Gastroesophageal sphincter (tissue), 4 donors: ENCODE data around the gene GPX2. TPM values are rescaled to one million over a fixed set of nuclear protein-coding genes. Genes with fewer than 3 reads are reported as not detected.

ENCODE experiments used
- ATAC-seq: fragments of 150-250 bp; one replicate; pipeline ENCODE4 v1.9.1; 2016; ENCODE audit warnings: mild to moderate bottlenecking, moderate library complexity
- H3K27ac ChIP-seq, 4 donors: fragments of 200-600 bp; sonication (generic) in 3 of 4; 1 replicate in 3 of 4; 2 replicates in 1 of 4; pipeline ENCODE4 v1.5.1; 2016 to 2019
- H3K27me3 ChIP-seq: fragments of 200-600 bp; sonication (generic); one replicate; pipeline ENCODE4 v1.5.1; 2019
- H3K36me3 ChIP-seq, 2 donors: fragments of 200-600 bp; sonication (generic); one replicate each; pipeline ENCODE4 v1.5.1; 2019; ENCODE audit warnings: control low read depth in 1 of 2
- H3K4me1 ChIP-seq, 3 donors: fragments of 200-600 bp; sonication (generic); 1 replicate in 2 of 3; 2 replicates in 1 of 3; pipeline ENCODE4 v1.5.1; 2016 to 2019; ENCODE audit warnings: control low read depth in 2 of 3
- H3K4me3 ChIP-seq, 2 donors: fragments of 200-600 bp; sonication (generic); one replicate each; pipeline ENCODE4 v1.5.1; 2019; ENCODE audit warnings: mild to moderate bottlenecking in 1 of 2, moderate library complexity in 1 of 2
- H3K9me3 ChIP-seq, 3 donors: fragments of 200-600 bp; sonication (generic); one replicate each; pipeline ENCODE4 v1.5.1; 2017 to 2019; ENCODE audit warnings: control low read depth in 2 of 3
- EP300 ChIP-seq: sonication (generic); formaldehyde crosslinking; IDR thresholded peaks from one replicate; pipeline ENCODE4 v1.6.1; 2017; ENCODE audit warnings: antibody characterized with exemption, mild to moderate bottlenecking
- POLR2A ChIP-seq, 2 donors: fragments of 450-650 bp; IDR thresholded peaks; one replicate each; pipeline ENCODE4 v1.6.1; 2017; ENCODE audit warnings: antibody characterized with exemption in 2 of 2, mild to moderate bottlenecking in 2 of 2, moderate library complexity in 1 of 2
- POLR2AphosphoS5 ChIP-seq: sonication (generic); formaldehyde crosslinking; IDR thresholded peaks from one replicate; pipeline ENCODE4 v1.6.1; 2017; ENCODE audit warnings: antibody characterized with exemption
- WGBS, 2 donors: methylation state at CpG; one replicate each; pipeline ENCODE4 v1.1.5; 2018; ENCODE audit warnings: low coverage in 1 of 2; 5-methylcytosine and 5-hydroxymethylcytosine counted together
- total RNA-seq, 4 donors: library from RNA; depleted of rRNA; stranded (reverse); fragments of >200 nt; gene quantifications; one replicate each; pipeline ENCODE4 v1.1.0, GENCODE V29; 2016
- TF ChIP-seq, protein P1 (sequence below), 4 experiments: fragments of 200-600 bp in 2 of 4; fragments of 450-650 bp in 2 of 4; sonication (generic) in 1 of 4; IDR thresholded peaks; one replicate each; pipeline ENCODE4 v1.5.1; 2017 to 2019; ENCODE audit warnings: antibody characterized with exemption in 4 of 4, mild to moderate bottlenecking in 2 of 4, moderate library complexity in 2 of 4

Gene GPX2
- total RNA-seq, 4 donors from 2014 or later: 0.93 to 10.6 (median 1.4) TPM; not detected in 1

DNA sequence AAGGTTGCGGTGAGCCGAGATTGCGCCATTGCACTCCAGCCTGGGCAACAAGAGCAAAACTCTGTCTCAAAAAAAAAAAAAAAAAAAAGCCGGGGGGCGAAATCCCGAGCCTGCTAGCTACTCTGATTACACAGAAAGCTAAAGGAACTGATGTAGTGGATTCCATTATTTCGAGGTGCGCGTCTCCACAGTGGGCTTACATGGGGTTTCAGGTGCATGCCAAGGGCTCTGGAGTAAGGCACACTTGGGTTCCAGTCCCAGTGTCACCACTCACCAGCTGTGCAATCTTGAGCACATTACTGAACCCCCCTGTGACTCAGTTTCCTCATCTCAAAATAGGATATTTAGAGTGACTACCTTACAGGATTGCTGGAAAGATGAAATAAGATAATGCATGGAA, 31.3 kb upstream of the GPX2 start:
- TF ChIP-seq EP300 (no peak), POLR2A (IDR thresholded peaks at IDR 0.05) (no peak)
- Histone ChIP-seq H3K9me3 (no peaks in the 10 kb centered on the region), H3K36me3 (no peaks in the 10 kb centered on the region), H3K27ac (no peak overlapping the region), H3K4me3 (no peak overlapping the region), H3K4me1 (peaks cover 0 to 17% (median 5%) of the 10 kb centered on the region in 3 donors), H3K27me3 (no peaks in the 10 kb centered on the region)
- WGBS, 2 donors: 96% methylated on average over 6 of the region's 9 CpGs; no CpG with 5 or more reads in 1 of the 2 donors
- no peak for ATAC-seq

DNA sequence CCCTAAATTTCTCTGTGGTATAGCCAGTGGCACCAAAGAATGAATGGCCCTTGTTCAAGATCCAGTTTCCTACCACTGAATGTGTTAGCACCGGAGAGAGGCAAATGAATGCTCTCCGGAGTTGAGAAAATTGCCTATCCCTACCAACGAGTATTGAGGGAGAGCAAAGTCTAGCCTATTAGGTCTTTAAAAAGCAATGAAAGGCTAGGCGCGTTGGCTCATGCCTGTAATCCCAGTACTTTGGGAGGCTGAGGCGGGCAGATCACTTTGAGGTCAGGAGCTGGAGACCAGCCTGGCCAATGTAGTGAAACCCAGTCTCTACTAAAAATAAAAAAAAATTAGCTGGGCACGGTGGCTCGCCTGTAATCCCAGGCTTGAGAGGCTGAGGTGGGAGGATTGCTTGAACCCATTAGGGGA, 30.5 kb upstream of the GPX2 start:
- no peaks in the 10 kb centered on the region for H3K9me3 ChIP-seq
- H3K36me3 ChIP-seq: no peaks in the 10 kb centered on the region
- WGBS, 2 donors: 73 to 79% methylated on average over 3 to 8 of the region's 8 CpGs
- H3K27ac ChIP-seq: no peak overlapping the region
- no peak for ATAC-seq
- H3K4me1 ChIP-seq: peaks cover 0 to 17% (median 5%) of the 10 kb centered on the region in 3 donors
- H3K4me3 ChIP-seq: no peak overlapping the region
- no peaks in the 10 kb centered on the region for H3K27me3 ChIP-seq
- TF ChIP-seq, protein P1, sequence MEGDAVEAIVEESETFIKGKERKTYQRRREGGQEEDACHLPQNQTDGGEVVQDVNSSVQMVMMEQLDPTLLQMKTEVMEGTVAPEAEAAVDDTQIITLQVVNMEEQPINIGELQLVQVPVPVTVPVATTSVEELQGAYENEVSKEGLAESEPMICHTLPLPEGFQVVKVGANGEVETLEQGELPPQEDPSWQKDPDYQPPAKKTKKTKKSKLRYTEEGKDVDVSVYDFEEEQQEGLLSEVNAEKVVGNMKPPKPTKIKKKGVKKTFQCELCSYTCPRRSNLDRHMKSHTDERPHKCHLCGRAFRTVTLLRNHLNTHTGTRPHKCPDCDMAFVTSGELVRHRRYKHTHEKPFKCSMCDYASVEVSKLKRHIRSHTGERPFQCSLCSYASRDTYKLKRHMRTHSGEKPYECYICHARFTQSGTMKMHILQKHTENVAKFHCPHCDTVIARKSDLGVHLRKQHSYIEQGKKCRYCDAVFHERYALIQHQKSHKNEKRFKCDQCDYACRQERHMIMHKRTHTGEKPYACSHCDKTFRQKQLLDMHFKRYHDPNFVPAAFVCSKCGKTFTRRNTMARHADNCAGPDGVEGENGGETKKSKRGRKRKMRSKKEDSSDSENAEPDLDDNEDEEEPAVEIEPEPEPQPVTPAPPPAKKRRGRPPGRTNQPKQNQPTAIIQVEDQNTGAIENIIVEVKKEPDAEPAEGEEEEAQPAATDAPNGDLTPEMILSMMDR (IDR thresholded peaks at IDR 0.05): no peak
- no peak for TF ChIP-seq EP300
- TF ChIP-seq POLR2A (IDR thresholded peaks at IDR 0.05): no peak
- no peak for TF ChIP-seq POLR2AphosphoS5

DNA sequence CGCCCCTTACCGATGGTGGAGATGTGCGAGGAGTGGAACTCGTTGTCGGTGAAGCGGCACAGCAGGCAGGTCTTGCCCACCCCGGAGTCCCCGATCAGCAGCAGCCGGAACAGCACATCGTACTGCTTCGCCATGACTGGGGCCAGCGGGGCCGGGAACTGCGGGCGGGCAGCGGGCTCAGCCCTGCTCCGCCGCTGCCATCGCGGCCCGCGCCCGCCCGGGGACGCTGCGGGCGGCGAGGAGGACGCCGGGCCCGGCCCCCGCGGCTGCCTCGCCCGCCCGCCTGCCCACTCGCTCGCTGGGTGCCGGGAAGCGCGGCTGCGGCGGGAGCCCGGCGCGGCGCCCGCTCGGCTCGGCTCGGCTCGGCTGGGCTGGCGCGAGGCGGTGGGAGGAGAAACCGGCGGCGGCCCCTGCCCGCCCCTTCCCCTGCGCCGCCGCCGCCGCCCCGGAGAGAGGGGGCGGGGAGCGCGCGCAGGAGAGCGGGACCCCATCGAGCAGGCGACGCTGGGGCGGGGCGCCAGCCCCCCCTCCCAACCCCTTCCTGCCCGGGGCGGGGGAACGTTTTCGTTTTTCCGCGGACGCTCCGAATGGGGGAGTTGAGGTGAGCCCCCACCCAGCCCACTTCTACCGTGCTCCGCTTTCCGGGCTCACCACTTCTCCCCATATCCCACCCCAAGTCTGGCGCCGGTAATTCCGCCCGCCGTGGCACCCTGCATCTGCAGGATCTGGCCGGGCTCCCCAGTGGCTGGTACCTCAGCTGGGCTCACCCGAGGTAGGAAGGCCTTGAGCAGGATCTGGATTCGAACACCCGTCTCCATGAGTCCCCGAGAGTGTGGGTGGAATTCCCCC, 29.6 kb upstream of the GPX2 start, which contains the start of gene RAB15:
Gene RAB15 (minus strand): TSS at position 394 of the 849 bp plus-strand sequence. CDS start 260 bp downstream, at position 134.
- Histone ChIP-seq H3K4me1 (peaks cover 0 to 17% (median 5%) of the 10 kb centered on the region in 3 donors), H3K9me3 (no peaks in the 10 kb centered on the region), H3K27ac (peak within 1 kb of the TSS in 2 of 4 donors; percentile 1 to 72), H3K36me3 (no peaks in the 10 kb centered on the region), H3K27me3 (no peaks in the 10 kb centered on the region), H3K4me3 (peak within 1 kb of the TSS; percentile 56 to 73)
- 0 to 10% methylated on average over 2 to 10 of the region's 96 CpGs for WGBS, 2 donors
- ATAC-seq: peak; percentile 82
- TF ChIP-seq, protein P1 (IDR thresholded peaks at IDR 0.05): peak in 1 of 4 experiments; percentile 12
- no peak for TF ChIP-seq POLR2A (IDR thresholded peaks at IDR 0.05)

DNA sequence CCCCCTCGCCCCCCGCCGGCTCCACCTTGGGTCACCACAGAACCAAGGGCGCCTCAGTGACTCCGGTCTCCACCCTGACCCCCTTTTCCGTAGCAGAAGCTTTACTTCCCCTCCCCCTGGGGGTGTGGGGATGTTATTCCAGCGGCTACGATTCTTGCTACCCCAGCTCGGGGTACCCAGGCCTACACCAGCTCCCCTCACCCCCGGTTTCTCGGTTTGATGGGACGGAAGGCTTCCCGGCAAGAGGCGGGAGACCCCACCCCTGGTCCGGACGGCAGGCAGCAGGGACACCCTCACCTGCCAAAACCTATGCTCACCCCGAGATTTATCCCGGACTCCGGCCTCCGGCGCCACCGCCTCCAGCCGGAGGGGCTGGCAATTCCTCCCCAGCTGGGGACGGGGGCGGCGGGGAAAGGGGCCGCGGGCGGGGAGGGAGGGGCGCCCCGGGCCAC, 29.0 kb upstream of the GPX2 start:
- Histone ChIP-seq H3K27me3 (no peaks in the 10 kb centered on the region), H3K9me3 (no peaks in the 10 kb centered on the region), H3K4me3 (peak overlapping the region; percentile 46 to 73), H3K4me1 (peaks cover 0 to 17% (median 5%) of the 10 kb centered on the region in 3 donors), H3K27ac (peak overlapping the region in 1 of 4 donors; percentile 72), H3K36me3 (no peaks in the 10 kb centered on the region)
- TF ChIP-seq POLR2A (IDR thresholded peaks at IDR 0.05): no peak
- no peak for TF ChIP-seq EP300
- TF ChIP-seq POLR2AphosphoS5: no peak
- TF ChIP-seq, protein P1 (IDR thresholded peaks at IDR 0.05): no peak
- ATAC-seq: no peak
- WGBS, 2 donors: 4% methylated on average over 4 of the region's 31 CpGs; no CpG with 5 or more reads in 1 of the 2 donors

DNA sequence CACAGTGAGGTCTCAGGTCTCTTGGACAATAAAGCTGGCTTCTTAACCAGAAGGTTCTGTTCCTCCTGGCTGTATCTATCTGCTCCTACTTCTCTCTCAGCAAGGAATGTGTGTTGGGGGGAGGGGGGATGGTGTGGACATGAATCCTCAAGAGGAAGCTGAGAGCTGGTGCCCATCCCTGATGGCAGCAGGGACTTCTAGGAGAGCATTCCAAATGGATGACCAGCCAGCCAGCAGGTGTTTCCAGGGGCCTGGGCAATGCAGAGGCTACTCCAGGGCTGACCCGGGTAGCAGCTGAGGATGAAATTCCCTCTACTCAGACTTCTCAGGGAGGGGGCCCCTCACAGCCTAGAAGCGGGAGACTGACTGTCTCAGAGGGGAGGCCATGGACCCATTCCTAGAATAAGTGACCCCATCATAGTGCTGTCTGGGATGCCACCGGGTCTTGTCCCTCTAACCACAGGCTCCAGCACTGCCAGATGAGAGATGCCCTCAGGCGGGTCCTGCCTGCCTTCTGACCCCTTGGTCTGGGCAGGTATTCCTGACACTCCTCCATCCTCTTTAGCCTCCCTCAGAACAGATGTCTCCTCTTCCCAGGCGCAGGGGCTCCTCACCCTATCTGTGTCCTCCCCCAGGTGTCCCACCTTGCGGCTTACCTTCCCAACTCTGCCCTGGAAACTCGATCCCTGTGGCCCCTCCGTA, 28.4 kb upstream of the GPX2 start:
- H3K4me1 ChIP-seq: peaks cover 0 to 17% (median 5%) of the 10 kb centered on the region in 3 donors
- no peak for ATAC-seq
- H3K36me3 ChIP-seq: no peaks in the 10 kb centered on the region
- H3K4me3 ChIP-seq: peak overlapping the region in 1 of 2 donors; percentile 73
- no peaks in the 10 kb centered on the region for H3K27me3 ChIP-seq
- no peak overlapping the region for H3K27ac ChIP-seq
- WGBS, 2 donors: 40 to 47% methylated on average over 5 of the region's 8 CpGs
- no peak for TF ChIP-seq EP300
- TF ChIP-seq POLR2AphosphoS5: no peak
- no peak for TF ChIP-seq POLR2A (IDR thresholded peaks at IDR 0.05)
- TF ChIP-seq, protein P1 (IDR thresholded peaks at IDR 0.05): no peak
- H3K9me3 ChIP-seq: no peaks in the 10 kb centered on the region
